GM21576 (cell line): ENCODE data around the gene PDE3A.
"Not testable (repeated sequence)": the region's sequence is repeated elsewhere in the genome, so short reads cannot be mapped to it uniquely, and the experiment has no call there.

ENCODE experiments used
- ATAC-seq: cut with Tn5 transposase; IDR thresholded peaks from one replicate; pipeline ENCODE4 v1.9.1; 2021; ENCODE audit warnings: mild to moderate bottlenecking, moderate library complexity; ENCODE audit not compliant: unreplicated experiment

The PDE3A gene

DNA sequence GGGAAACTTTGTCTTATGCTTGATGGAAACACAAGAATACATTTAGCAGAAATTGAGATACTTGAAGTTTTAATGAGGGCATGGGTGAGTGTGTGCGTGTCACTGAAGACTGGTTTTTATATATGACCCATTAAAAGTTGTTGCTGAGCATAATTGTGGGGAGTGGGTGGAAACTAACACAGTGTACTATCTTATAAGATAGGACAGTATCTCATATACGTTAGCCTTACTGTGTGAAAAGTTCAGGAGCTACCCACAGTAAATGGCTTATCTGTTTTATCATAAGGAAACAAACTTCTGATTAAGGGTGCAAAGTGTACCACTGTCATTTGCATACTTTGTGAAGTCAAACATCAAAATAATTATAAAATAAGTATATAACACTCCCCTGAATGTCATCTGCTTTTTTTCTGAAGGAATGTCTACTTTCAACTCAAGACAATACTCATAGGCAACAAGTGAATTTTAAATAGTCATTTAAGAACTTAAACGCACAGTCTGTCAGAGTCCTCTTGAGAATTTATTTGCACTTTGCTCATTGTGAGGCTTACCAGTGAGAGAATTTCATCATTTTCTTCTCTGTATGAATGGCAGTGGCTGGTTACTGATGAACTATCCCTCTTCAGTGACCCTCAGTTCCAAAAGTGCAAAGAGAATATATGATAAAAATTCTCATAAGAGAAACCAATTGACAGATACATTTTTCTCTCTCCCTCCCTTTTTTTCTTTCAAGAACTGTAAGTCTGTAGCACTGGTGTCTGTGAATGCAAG is 4.2 kb downstream of the PDE3A start:
- no peak for ATAC-seq

DNA sequence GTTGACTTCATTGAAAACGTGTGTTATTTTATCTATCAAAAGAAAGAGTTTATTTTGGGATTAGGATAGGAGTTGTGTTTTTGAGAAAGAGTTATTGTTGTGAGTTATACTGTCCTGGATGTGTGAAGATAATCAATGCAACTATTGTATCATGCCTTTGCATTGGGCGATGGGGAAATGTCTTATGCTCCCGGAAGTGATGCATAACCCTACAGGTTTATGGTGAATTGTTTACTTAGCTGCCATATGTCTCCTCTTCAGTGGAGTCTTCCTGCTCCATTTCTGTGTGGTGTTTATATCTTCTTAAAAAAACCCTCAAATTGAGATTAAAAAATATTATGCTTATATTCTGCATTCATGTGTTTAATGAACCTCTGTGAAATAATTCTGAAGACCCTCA is 6.5 kb downstream of the PDE3A start:
- ATAC-seq = no peak

DNA sequence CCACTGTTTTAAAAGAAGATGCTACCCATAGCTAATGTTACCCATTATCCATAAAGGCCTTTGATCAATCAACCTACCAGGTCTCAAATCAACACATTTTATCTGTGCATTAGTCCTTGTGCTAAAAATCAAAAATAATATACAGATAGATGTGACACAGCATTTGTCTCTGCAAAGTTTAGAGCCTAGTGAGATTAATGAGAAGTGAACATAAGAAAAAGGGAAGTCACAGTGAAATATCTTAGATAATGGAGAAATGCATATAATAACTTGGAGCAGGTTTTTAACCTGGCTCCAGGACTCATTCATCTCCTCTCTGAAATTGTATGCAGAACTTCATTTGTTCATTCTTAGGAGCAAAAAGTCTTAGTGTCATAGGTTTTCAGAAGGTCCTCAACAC is 7.2 kb downstream of the PDE3A start:
- no peak for ATAC-seq

DNA sequence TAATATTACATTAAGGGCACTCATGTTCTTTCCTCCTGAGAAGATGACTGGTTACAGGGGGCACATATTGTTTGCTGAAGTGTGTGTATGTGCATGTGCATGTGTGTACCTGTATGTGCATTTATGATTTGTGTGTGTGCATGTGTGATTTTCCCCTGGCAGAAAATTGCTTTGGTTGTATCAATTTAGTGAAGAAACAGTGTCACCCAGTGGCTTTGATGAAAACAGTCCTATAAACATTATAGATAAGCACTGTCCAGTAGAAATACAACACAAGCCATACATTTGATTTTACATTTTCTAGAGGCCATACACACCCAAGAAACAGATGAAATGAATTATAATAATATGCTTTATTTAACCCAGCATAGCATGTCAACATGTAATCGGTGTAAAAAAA is 8.6 kb downstream of the PDE3A start:
- ATAC-seq = no peak

DNA sequence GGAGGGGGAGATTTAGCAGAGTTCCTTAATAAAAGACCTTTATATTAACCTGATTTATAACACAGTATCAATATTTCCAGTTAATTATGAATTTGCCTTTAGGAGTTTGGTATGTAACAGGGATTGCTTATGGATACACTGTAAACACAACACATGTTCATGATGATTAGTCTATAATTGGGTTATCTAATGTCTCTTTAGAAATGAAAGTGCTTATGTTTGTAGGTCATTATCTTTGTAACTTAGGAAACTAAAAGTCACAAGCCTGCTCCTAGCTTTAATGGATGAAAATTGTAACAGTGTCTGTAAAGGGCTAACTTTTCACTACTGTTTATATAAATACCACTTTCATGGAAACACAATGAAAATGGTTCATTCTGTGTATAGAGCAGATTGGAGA is 9.4 kb downstream of the PDE3A start:
- ATAC-seq = no peak

DNA sequence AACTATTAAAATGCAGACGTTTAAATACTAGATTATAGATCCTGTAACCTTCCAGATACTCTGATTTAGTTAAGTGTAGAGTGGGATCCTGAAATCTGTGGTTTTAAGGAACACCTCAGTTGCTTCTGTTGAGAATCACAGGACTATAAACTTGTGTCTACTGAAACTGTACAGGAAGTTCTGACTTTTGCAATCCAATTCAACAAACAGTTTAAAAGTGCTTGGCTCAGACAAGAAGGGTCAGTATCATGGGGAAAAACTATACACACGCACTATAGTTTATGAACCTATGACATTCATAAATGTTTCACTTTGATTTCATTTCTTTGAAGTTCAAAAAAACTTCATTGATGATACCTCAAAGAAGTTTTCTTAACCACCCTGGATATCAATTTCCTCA is 13.8 kb downstream of the PDE3A start:
- ATAC-seq = no peak

DNA sequence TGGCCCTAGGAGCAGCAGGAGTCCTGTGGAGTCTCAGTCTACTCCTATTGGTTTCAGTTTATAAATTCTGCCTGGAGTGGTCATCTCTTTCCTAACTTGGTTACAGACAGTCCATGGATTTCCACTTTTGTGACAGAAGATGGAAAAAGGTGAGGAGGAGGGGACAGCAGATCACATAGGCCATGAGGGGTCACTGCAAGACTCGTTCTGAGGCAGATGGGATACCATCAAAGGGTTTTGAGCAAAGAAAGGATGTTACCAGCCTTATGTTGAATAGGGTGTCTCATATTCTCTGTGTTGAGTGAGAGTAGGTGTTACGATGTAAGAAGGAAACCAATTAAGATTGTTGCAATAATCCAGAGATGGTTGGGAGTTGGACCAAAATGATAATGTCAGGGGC is 15.3 kb downstream of the PDE3A start:
- ATAC-seq = no peak

DNA sequence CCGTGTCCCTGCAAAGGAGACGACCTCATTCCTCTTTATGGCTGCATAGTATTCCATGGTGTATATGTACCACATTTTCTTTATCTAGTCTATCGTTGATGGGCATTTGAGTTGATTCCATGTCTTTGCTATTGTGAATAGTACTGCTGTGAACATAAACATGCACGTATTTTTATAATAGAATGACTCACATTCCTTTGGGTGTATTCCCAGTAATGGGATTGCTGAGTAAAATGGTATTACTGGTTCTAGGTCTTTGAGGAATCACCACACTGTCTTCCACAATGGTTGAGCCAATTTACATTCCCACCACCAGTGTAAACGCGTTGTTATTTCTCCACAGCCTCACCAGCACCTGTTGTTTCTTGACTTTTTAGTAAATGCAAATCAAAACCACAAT is 16.5 kb downstream of the PDE3A start:
- ATAC-seq = not testable (repeated sequence)

DNA sequence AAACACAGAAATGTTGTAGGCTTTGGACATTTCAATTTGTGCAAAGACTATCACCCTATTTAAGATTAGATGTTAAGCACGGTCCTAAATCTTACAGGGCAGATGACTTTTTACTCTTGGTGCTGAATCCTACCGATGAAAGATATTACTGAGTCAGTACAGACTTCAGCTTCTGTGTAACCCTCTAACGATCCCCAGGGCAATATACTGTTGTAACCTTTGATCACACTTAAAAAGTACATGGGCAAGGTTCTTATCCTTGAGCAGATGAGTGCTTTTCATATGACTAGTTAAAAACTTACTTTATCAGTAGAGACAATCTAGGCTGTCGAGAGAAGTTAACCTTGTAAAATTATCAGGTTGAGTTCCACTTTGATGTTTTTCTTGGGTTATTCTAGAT is 22.5 kb downstream of the PDE3A start:
- no peak for ATAC-seq

DNA sequence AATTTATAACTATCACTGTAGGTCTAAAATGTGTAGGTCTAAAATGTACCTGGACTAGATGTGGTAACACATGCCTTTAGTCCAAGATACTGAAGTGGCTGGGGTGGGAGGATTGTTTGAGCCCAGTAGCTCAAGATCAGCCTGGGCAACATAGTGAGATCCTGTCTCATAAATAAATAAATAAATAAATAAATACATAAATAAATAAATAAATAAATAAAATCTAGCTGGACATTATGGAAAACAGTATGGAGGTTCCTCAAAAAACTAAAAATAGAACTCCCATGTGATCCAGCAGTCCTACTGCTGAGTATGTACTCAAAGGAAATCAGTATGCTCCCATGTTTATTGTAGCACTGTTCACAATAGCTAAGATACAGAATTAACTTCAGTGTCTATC is 24.0 kb downstream of the PDE3A start:
- ATAC-seq = no peak

DNA sequence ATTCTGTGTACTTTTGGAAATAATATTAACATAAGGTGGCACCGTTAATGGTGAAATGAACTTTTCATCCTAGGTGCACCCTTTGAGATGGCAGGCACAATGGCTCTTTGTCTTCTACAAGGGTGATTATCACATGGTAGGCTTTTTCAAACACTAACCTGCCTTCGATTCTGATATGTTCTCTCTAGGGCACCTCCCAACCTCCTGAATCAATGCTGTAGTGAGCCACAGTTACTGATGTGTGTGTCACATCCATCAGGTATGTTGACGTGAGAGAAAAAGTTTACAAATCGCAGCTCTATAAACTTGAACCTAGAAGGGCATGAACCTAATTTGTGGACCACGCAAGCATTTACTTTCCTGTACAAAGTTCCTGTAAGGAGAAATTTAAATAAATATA is 25.4 kb downstream of the PDE3A start:
- no peak for ATAC-seq

DNA sequence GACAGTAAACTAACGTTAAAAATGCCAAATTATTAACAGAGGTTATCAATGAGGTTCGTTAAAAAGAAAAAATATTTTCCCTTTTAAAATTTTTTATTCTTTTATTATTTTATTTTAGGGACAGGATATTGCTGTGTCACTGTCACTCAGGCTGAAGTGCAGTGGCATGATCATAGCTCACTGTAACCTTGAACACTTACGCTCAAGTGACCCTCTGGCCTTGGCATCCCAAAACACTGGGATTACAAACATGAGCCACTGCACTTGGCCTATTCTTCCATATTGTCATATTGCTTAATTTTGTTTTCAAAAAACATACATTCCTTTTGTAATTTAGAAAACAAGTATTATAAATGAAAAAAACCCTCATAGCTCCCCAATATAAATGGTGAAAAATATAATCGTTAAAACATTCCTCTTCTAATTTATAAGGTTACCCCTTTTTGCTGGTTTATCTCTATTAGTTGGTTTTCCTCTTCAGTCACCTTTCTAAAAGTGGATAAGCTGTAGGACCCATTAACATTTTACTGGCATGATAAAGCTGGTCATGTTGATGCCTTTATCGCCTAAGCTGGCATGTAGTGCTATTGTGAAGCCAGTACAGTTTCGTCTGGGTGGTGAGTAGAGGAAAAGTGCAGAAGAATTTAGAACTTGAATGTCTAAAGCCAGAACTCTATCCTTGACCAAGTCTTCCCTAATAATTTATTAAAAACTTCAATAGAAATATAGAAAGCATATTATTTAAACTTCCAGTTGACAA is 27.6 kb downstream of the PDE3A start:
- ATAC-seq = no peak

DNA sequence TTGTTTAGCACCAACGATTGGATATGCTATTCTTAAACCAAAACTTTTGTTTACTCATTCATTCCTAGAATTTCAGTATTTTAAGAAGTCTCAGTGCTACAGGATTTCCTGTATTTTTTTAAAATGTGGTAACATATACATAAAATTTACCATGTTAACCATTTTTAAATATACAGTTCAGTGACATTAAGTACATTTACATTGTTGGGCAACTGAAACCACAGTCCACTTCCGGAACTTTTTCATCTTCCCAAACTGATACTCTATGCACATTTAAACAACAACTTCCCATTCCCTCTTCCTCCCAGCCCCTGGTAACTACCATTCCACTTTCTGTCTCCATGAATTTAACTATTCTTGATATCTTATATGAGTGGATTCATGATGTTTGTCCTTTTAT is 30.3 kb downstream of the PDE3A start:
- ATAC-seq = no peak

DNA sequence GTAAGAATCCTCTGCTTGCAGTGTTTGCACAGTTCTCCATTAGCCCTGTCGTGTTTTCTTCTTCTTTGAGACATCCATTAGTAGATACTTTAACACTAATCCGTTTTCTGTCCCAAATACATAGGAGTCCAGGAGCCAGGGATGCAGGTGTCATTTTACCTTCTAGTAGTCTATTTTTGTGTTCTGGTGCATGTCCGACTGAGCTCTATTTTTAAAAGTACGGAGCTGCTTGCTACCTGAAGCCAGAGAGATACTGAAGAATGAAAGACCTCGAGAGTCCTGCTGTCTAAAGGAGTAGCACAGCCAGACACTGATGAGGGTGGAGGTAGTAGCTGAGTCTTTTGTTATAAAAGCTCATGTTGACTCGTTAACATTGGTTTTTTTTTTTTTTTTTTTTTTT is 31.7 kb downstream of the PDE3A start:
- no peak for ATAC-seq

DNA sequence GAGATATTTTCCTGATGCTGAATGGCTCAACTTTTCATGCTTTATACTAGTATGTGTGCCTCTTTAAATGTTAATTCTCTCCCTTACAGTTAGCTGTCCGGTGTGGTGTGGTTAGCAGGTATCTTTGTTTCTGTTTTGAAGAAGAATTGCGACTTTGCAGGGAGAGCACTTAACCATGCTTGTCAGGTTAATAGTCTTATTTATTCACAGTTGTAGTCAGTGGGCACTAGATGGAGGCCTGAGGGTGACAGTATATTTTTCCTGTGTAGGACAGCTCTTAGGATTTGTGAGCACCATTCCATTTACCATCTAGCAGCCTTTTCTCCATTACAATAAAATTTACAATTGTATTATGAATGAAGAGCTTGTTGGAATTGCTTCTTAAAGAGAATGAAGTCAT is 34.9 kb downstream of the PDE3A start:
- ATAC-seq = no peak

DNA sequence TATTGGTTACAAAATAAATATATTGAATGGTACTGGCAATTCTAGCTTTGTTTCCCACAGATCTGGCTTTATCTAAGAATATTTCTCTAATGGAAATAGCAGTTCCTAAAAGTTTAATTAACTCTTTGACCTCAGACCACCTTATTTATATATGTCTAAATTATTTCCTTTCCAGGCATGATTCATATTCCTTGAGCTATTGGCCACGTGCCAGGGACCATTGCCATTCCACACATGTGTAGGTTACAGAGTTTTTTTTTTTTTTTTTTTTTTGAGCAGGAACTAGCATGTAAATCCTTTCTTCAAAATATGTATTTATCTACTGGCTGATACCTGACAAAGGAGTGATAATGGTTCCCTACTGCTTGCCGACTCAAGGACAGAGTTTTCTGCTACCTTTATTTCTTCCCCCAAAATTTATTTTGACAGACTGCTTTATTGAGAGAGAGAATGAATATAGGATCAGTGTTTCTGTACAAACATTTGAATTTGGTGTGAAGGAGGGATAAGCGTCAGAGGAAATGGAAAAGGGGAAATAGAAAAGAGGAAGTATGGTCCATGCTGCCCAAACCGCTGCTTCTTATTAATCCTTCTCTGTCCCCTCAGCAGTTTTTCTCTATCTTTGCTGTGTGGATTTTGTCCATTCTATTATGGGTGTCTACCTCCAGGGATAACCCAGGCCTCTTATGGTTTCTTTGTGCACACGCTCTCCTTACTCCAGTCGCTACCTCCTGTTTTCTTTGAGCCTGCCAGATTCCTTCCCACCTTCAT is 36.4 kb downstream of the PDE3A start:
- ATAC-seq = no peak

DNA sequence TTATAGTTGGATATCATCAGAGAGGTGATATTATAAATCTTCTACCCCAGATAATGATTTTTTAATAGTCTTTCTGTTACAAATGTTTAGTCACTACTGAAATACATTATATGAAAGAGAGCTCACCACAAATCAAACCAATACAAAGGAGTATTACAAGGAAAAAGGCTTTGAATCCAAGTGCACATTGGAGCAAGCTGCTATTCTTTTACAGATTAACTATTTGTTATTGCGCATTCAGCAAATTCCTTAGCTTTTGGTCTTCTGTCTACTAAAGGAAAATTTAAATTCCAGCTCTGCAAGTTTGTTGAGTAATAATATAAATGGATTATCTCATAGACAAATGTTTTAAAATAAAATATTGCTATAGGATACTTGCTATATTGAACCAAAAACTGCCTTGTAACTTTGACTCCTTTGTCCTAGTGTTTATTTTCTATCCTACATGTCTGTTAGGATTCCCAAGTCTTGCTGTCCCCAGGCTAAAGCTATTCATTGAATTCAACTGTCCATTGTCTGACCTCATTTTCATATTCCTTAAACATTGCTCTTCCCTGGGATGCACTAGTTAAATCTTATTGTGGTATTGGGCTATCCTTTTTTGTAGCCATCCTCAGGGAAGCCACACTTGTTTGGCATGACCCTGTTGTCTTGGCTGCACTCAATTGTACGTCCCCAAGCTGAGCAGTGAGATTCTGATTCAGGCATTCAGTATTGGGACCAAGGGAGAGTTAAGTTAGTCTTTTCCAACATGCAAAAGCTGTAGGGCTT is 41.5 kb downstream of the PDE3A start:
- no peak for ATAC-seq

DNA sequence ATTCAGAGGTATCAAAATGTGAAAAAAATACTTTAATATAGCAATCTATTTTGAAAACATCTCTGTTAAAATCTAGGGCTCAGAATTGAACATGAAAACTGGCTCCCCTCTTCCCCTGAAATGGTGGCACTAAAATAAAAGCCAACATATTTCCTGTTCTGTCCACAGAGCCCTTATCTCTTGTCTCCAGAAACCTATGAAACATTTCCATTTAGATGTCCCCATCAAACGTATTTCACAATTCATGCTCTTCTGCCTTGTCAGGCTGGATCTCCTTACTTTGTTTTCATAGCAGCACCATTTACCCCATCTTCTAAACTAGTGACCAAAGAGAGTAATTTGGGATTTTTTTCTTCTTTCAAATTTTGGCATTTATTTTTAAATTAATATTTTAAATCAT is 42.4 kb downstream of the PDE3A start:
- ATAC-seq = no peak

DNA sequence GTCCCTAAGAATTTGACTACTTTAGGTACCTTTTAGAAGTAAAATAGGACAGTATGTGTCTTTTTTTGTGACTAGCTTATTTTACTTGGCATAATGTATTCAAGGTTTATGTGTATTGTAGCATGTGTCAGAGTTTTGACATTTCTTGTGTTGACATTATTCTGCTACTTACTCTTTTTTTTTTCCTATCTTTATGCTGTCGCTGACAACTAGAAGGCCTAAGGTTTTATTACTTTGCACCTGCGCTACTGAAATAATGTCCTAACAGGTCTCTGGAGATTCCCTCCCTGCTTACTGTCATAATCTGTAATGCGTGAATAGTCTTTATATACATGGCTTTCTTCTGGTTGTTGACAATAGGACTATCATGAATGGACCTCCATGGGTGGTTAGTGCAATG is 43.0 kb downstream of the PDE3A start:
- ATAC-seq = no peak

DNA sequence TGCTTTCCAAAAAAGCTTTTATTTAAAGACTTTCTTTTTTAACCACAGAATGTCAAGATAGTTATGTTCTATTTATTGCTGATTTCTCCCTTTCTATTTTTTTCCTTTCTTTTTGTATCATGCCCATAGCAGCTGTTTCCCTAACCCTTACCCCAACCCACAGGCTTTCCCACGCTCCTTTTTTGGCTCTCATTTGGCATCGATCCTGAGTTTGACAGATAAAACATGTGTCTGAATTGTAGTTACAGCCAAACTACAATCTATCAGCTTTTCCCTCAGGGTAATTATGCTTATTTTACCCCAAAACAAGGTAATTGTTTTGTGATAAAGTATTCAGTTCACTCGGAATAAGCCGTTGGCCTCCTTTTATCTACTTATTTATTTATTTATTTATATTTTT is 46.7 kb downstream of the PDE3A start:
- ATAC-seq = no peak

DNA sequence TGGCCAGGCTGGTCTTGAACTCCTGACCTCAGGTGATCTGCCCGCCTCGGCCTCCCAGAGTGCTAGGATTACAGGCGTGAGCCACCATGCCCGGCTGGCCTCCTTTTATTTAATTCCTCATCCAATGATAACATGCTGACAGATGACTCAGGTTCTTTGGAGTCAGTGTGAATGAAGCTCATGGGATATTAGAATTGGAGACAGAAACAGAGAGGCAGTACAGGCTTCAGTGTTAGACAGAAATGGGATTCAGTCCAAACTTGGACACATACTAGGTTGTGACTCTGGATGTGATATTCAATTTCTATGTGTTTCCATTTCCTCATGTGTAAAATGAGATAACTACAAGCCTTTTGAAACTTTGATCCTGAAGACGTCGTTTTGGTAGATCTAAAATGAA is 47.3 kb downstream of the PDE3A start:
- ATAC-seq = no peak
